A549 treated with DMSO at 1 μM for 4 hours (cell line): Measurements from ENCODE around the gene STXBP5. TPM values are rescaled to one million over a fixed set of nuclear protein-coding genes. Genes with fewer than 3 reads are reported as not detected.

ENCODE experiments used
- total RNA-seq: library from RNA; stranded (reverse); fragments of 200-300 nt; extraction: Qiagen RNA extraction; gene quantifications from 5 replicates; pipeline ENCODE4 v1.2.3, GENCODE V29; 2022; ENCODE audit warnings: low read depth

STXBP5 gene
- 8.0 to 12.7 TPM (median 10.1 TPM) in 5 replicates for total RNA-seq

DNA sequence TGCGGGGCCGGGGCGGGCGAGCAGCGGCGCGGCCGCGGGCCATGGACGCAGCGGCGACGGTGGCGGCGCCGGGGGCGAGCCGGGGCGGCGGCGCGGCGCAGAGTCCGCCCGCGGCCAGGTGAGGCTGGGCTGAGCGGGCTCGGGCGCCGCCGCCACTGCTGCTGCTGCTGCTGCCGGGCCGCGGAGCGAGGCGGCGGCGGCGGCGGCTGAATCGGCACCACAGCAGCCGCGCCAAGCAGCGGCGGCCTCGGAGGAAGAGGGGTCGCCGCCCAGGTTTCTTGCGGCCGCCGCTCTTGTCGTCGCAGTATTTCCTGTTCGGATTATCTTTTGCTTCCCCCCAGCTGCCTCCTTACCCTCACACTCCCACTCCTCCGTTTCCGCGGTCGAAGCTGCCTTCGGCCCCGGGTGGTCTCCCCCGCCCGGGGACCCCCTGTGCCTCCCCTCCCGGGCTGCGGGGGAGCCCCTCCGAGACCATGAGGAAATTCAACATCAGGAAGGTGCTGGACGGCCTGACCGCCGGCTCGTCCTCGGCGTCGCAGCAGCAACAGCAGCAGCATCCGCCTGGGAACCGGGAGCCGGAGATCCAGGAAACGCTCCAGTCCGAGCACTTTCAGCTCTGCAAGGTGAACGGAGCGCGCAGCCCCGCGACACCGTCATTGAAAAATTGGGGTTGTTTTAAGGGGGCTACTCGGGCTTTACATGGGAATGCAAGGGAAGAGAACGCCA is at the start of gene STXBP5:
TSS of gene STXBP5 (plus strand) at position 358 of the 726 bp plus-strand sequence. CDS start at position 474, 116 bp downstream.

